Measurements from ENCODE around the gene PER1. TPM values are rescaled to one million over a fixed set of nuclear protein-coding genes. Genes with fewer than 3 reads are reported as not detected.

The PER1 gene
- total and polyA plus RNA-seq, 9 of the 15 experiments (the other 6 are each of a cell fraction or from before 2014, with no cell fraction given) = 0.13 to 26.0 (median 3.4) TPM

- TF ChIP-seq IRF1 (CRISPR knock-in tag; IDR thresholded peaks at IDR 0.05; ENCODE audit: borderline replicate concordance) (no peak), NR1H2 (CRISPR knock-in tag; IDR thresholded peaks at IDR 0.05) (no peak), BCL6 (CRISPR knock-in tag; IDR thresholded peaks at IDR 0.05) (no peak), EZH2 (IDR thresholded peaks at IDR 0.05; ENCODE audit: borderline replicate concordance, low read depth, low read length) (no peak), TRIM24 (IDR thresholded peaks at IDR 0.05) (no peak), ZNF583 (CRISPR knock-in tag; IDR thresholded peaks at IDR 0.05) (0 out of 2 replicates have a peak, but pooled peaks have one; percentile 6), LEF1 (IDR thresholded peaks at IDR 0.05) (no peak; the same call in 1 of the 2 replicates), GTF2E2 (tag; IDR thresholded peaks at IDR 0.05) (no peak), PHTF2 (CRISPR knock-in tag; IDR thresholded peaks at IDR 0.05) (no peak), RNF2 (IDR thresholded peaks at IDR 0.05) (no peak), BRCA1 (IDR thresholded peaks at IDR 0.05) (no peak), BRCA1 (CRISPR knock-in tag; IDR thresholded peaks at IDR 0.05) (no peak), PHB (CRISPR knock-in tag; IDR thresholded peaks at IDR 0.05) (no peak), ZNF175 (CRISPR knock-in tag; IDR thresholded peaks at IDR 0.05; ENCODE audit: low read depth) (no peak), HLTF (IDR thresholded peaks at IDR 0.05) (no peak), NFIX (CRISPR knock-in tag; IDR thresholded peaks at IDR 0.05; ENCODE audit: low read depth) (no peak), ATF2 (CRISPR knock-in tag; IDR thresholded peaks at IDR 0.05) (no peak), CCNT2 (IDR thresholded peaks at IDR 0.05; ENCODE audit: borderline replicate concordance, extremely low read depth, insufficient read length, low read depth, low read length) (no peak)
- TF ChIP-seq, protein P1, sequence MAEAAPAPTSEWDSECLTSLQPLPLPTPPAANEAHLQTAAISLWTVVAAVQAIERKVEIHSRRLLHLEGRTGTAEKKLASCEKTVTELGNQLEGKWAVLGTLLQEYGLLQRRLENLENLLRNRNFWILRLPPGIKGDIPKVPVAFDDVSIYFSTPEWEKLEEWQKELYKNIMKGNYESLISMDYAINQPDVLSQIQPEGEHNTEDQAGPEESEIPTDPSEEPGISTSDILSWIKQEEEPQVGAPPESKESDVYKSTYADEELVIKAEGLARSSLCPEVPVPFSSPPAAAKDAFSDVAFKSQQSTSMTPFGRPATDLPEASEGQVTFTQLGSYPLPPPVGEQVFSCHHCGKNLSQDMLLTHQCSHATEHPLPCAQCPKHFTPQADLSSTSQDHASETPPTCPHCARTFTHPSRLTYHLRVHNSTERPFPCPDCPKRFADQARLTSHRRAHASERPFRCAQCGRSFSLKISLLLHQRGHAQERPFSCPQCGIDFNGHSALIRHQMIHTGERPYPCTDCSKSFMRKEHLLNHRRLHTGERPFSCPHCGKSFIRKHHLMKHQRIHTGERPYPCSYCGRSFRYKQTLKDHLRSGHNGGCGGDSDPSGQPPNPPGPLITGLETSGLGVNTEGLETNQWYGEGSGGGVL (CRISPR knock-in tag; IDR thresholded peaks at IDR 0.05) = no peak
- TF ChIP-seq, protein P2, sequence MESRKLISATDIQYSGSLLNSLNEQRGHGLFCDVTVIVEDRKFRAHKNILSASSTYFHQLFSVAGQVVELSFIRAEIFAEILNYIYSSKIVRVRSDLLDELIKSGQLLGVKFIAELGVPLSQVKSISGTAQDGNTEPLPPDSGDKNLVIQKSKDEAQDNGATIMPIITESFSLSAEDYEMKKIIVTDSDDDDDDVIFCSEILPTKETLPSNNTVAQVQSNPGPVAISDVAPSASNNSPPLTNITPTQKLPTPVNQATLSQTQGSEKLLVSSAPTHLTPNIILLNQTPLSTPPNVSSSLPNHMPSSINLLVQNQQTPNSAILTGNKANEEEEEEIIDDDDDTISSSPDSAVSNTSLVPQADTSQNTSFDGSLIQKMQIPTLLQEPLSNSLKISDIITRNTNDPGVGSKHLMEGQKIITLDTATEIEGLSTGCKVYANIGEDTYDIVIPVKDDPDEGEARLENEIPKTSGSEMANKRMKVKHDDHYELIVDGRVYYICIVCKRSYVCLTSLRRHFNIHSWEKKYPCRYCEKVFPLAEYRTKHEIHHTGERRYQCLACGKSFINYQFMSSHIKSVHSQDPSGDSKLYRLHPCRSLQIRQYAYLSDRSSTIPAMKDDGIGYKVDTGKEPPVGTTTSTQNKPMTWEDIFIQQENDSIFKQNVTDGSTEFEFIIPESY (CRISPR knock-in tag; IDR thresholded peaks at IDR 0.05) = no peak
- TF ChIP-seq, protein P3, sequence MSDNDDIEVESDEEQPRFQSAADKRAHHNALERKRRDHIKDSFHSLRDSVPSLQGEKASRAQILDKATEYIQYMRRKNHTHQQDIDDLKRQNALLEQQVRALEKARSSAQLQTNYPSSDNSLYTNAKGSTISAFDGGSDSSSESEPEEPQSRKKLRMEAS (CRISPR knock-in tag; IDR thresholded peaks at IDR 0.05) = peak; percentile 62; the same call in 1 of the 2 replicates
These were observed 40.0 kb upstream of the PER1 start (continued) for GRCh38 chr17:8192070-8192815.

Data from K562 (cell line).